H9 (cell line): ENCODE results near the gene SVEP1. TPM values are rescaled to one million over a fixed set of nuclear protein-coding genes. Genes with fewer than 3 reads are reported as not detected.

Experiments used
- DNase-seq: peaks from one replicate; pipeline ENCODE4 v3.0.0-alpha.2; 2017
- H2AFZ ChIP-seq: one replicate; pipeline ENCODE4 v1.6.1; 2013; ENCODE audit warnings: mild to moderate bottlenecking, low read length, control low read depth, moderate library complexity
- H2AK5ac ChIP-seq: 2 replicates; pipeline ENCODE4 v1.6.1; 2013; ENCODE audit warnings: low read length, control low read depth, mixed read lengths; ENCODE audit not compliant: insufficient read length
- H2BK120ac ChIP-seq: one replicate; pipeline ENCODE4 v1.6.1; 2013; ENCODE audit warnings: low read depth, mild to moderate bottlenecking, low read length, control low read depth, inconsistent platforms; ENCODE audit not compliant: poor library complexity, severe bottlenecking
- H2BK12ac ChIP-seq: 2 replicates; pipeline ENCODE4 v1.6.1; 2013; ENCODE audit warnings: low read length, control low read depth, mixed read lengths, low read depth; ENCODE audit not compliant: insufficient read length
- H2BK15ac ChIP-seq: 2 replicates; pipeline ENCODE4 v1.6.1; 2013; ENCODE audit warnings: low read depth, low read length, control low read depth
- H2BK20ac ChIP-seq: one replicate; pipeline ENCODE4 v1.6.1; 2013; ENCODE audit warnings: low read depth, mild to moderate bottlenecking, low read length, control low read depth, inconsistent platforms; ENCODE audit not compliant: poor library complexity, severe bottlenecking
- H2BK5ac ChIP-seq: 2 replicates; pipeline ENCODE4 v1.6.1; 2013; ENCODE audit warnings: low read length, control low read depth, mixed read lengths; ENCODE audit not compliant: insufficient read length
- H3K14ac ChIP-seq: 2 replicates; pipeline ENCODE4 v1.6.1; 2013; ENCODE audit warnings: low read length, control low read depth; ENCODE audit not compliant: insufficient read depth
- H3K18ac ChIP-seq: 2 replicates; pipeline ENCODE4 v1.6.1; 2013; ENCODE audit warnings: low read depth, mild to moderate bottlenecking, mixed read lengths, low read length, control low read depth; ENCODE audit not compliant: insufficient read length
- H3K23ac ChIP-seq: 2 replicates; pipeline ENCODE4 v1.6.1; 2013; ENCODE audit warnings: low read length, control low read depth, mixed read lengths, low read depth; ENCODE audit not compliant: insufficient read length
- H3K23me2 ChIP-seq: 2 replicates; pipeline ENCODE4 v1.6.1; 2013; ENCODE audit warnings: low read depth, mild to moderate bottlenecking, mixed read lengths, low read length, control low read depth; ENCODE audit not compliant: insufficient read length, poor library complexity, severe bottlenecking
- H3K27ac ChIP-seq: 2 replicates; pipeline ENCODE4 v1.5.1; 2013; ENCODE audit warnings: low read length, control low read depth, mixed read lengths, low read depth; ENCODE audit not compliant: insufficient read length
- H3K27me3 ChIP-seq: 2 replicates; pipeline ENCODE4 v1.6.1; 2013; ENCODE audit warnings: low read length, control low read depth, inconsistent platforms; ENCODE audit not compliant: insufficient read depth
- H3K4ac ChIP-seq: 2 replicates; pipeline ENCODE4 v1.6.1; 2013; ENCODE audit warnings: low read depth, mild to moderate bottlenecking, control low read depth, inconsistent platforms, low read length, moderate library complexity
- H3K4me1 ChIP-seq: 2 replicates; pipeline ENCODE4 v1.6.1; 2013; ENCODE audit warnings: low read length, control low read depth, inconsistent platforms; ENCODE audit not compliant: insufficient read depth
- H3K4me2 ChIP-seq: 2 replicates; pipeline ENCODE4 v1.6.1; 2013; ENCODE audit warnings: low read length, control low read depth, mixed read lengths; ENCODE audit not compliant: insufficient read length, insufficient read depth
- H3K56ac ChIP-seq: 2 replicates; pipeline ENCODE4 v1.6.1; 2013; ENCODE audit warnings: low read depth, mild to moderate bottlenecking, mixed read lengths, low read length, control low read depth; ENCODE audit not compliant: insufficient read length
- H3K79me1 ChIP-seq: 2 replicates; pipeline ENCODE4 v1.6.1; 2013; ENCODE audit warnings: low read depth, mild to moderate bottlenecking, moderate library complexity, low read length, control low read depth, inconsistent platforms; ENCODE audit not compliant: insufficient read depth, poor library complexity, severe bottlenecking
- H3K79me2 ChIP-seq: 2 replicates; pipeline ENCODE4 v1.6.1; 2013; ENCODE audit warnings: low read length, control low read depth, inconsistent platforms; ENCODE audit not compliant: insufficient read depth
- H3K9ac ChIP-seq: 2 replicates; pipeline ENCODE4 v1.6.1; 2013; ENCODE audit warnings: low read length, control low read depth, mixed read lengths; ENCODE audit not compliant: insufficient read length; ENCODE audit errors: extremely low read depth
- H3K9me3 ChIP-seq: one replicate; pipeline ENCODE4 v1.6.1; 2013; ENCODE audit warnings: low read depth, low read length, inconsistent platforms; ENCODE audit not compliant: control insufficient read depth
- H3T11ph ChIP-seq: one replicate; pipeline ENCODE4 v1.6.1; 2013; ENCODE audit warnings: mild to moderate bottlenecking, low read length, control low read depth, inconsistent platforms
- H4K20me1 ChIP-seq: one replicate; pipeline ENCODE4 v1.6.1; 2013; ENCODE audit not compliant: control insufficient read depth, insufficient read length, insufficient read depth
- H4K5ac ChIP-seq: 2 replicates; pipeline ENCODE4 v1.6.1; 2013; ENCODE audit warnings: low read depth, mild to moderate bottlenecking, mixed read lengths, low read length, control low read depth; ENCODE audit not compliant: insufficient read length
- H4K8ac ChIP-seq: replicated peaks from 2 replicates; pipeline ENCODE4 v1.6.1; 2013; ENCODE audit warnings: low read length, control low read depth, mixed read lengths, low read depth; ENCODE audit not compliant: insufficient read length
- H4K91ac ChIP-seq: 2 replicates; pipeline ENCODE4 v1.6.1; 2013; ENCODE audit warnings: low read depth, mild to moderate bottlenecking, moderate library complexity, mixed read lengths, low read length, control low read depth; ENCODE audit not compliant: insufficient read length
- H3K27ac Mint-ChIP-seq, 3 experiments: 2 replicates in 2 of 3; 3 replicates in 1 of 3; pipeline ENCODE4 v1.8.0; 2020 to 2021; ENCODE audit warnings: mixed read lengths in 3 of 3, mild to moderate bottlenecking in 1 of 3, moderate library complexity in 1 of 3
- H3K27me3 Mint-ChIP-seq: 2 replicates; pipeline ENCODE4 v1.8.0; 2021; ENCODE audit warnings: low read depth, mild to moderate bottlenecking, moderate library complexity, mixed read lengths
- H3K36me3 Mint-ChIP-seq, 3 experiments: 2 replicates in 2 of 3; 3 replicates in 1 of 3; pipeline ENCODE4 v1.8.0; 2020 to 2021; ENCODE audit warnings: low read depth in 3 of 3, mixed read lengths in 3 of 3; ENCODE audit not compliant: insufficient read depth in 1 of 3
- H3K4me1 Mint-ChIP-seq, 2 experiments: 2 replicates each; pipeline ENCODE4 v1.8.0; 2020; ENCODE audit warnings: mixed read lengths in 2 of 2
- H3K4me3 Mint-ChIP-seq, 2 experiments: 2 replicates in 1 of 2; 3 replicates in 1 of 2; pipeline ENCODE4 v1.8.0; 2020 to 2021; ENCODE audit warnings: mild to moderate bottlenecking in 2 of 2, mixed read lengths in 2 of 2, moderate library complexity in 1 of 2
- H3K9me3 Mint-ChIP-seq, 2 experiments: 2 replicates in 1 of 2; 3 replicates in 1 of 2; pipeline ENCODE4 v1.8.0; 2020; ENCODE audit warnings: mild to moderate bottlenecking in 2 of 2, mixed read lengths in 2 of 2, moderate library complexity in 1 of 2
- CTCF ChIP-seq: fragments of 200-600 bp; sonication (generic); conservative IDR thresholded peaks from 3 replicates; pipeline ENCODE4 v1.8.0; 2021; ENCODE audit warnings: antibody characterized with exemption, mild to moderate bottlenecking
- WGBS: extraction: QIAGEN DNeasy Blood & Tissue Kit; methylation state at CpG from one replicate; pipeline ENCODE4 v1.1.7; 2013; ENCODE audit warnings: missing lambda C conversion rate, low lambda C conversion rate, mixed read lengths; ENCODE audit not compliant: insufficient read length; ENCODE audit errors: extremely low coverage; 5-methylcytosine and 5-hydroxymethylcytosine counted together
- total RNA-seq: library from RNA; stranded (reverse); gene quantifications from 2 replicates; pipeline ENCODE4 v1.2.1, GENCODE V29; 2021

SVEP1 gene
- total RNA-seq, 1 experiment from 2014 or later: 0.17 TPM

GRCh38 chr9:110538647-110539041 is 40.9 kb downstream of the SVEP1 start:
- H3K18ac ChIP-seq: no peak overlapping the region
- no peak overlapping the region for H3K56ac ChIP-seq
- H3K23ac ChIP-seq: no peak overlapping the region
- no peak overlapping the region for H4K5ac ChIP-seq
- no peak overlapping the region for H3T11ph ChIP-seq
- H2BK15ac ChIP-seq: no peak overlapping the region
- Mint-ChIP-seq H3K9me3 (peaks cover 7 to 13% of the 10 kb centered on the region in 2 experiments; a peak in 2 of 5 replicates), H3K27me3 (no peaks in the 10 kb centered on the region), H3K27ac (no peak overlapping the region), H3K4me1 (no peaks in the 10 kb centered on the region), H3K36me3 (0 out of 7 replicates have a peak, but pooled peaks cover 0 to 7% (median 0%) of the 10 kb centered on the region in 3 experiments), H3K4me3 (no peak overlapping the region)
- H2BK120ac ChIP-seq: no peak overlapping the region
- no peaks in the 10 kb centered on the region for H3K79me1 ChIP-seq
- H4K20me1 ChIP-seq: no peaks in the 10 kb centered on the region
- H3K9ac ChIP-seq: no peak overlapping the region
- no peak overlapping the region for H3K14ac ChIP-seq
- DNase-seq: no peak
- H3K79me2 ChIP-seq: no peaks in the 10 kb centered on the region
- WGBS: no CpG with 5 or more reads among the region's 2 CpGs
- no peaks in the 10 kb centered on the region for H3K27me3 ChIP-seq
- no peak for TF ChIP-seq CTCF
- no peaks in the 10 kb centered on the region for H3K23me2 ChIP-seq
- H2BK5ac ChIP-seq: no peak overlapping the region
- no peak overlapping the region for H2AFZ ChIP-seq
- H3K4ac ChIP-seq: no peak overlapping the region
- no peak overlapping the region for H2BK12ac ChIP-seq
- H2BK20ac ChIP-seq: no peak overlapping the region
- no peak overlapping the region for H4K8ac ChIP-seq
- no peaks in the 10 kb centered on the region for H3K9me3 ChIP-seq
- peaks cover 2% of the 10 kb centered on the region; the same call in 1 of the 2 replicates for H3K4me1 ChIP-seq
- H3K4me2 ChIP-seq: no peak overlapping the region
- no peak overlapping the region for H3K27ac ChIP-seq
- no peak overlapping the region for H2AK5ac ChIP-seq
- H4K91ac ChIP-seq: no peak overlapping the region
